SK-N-SH (cell line): ENCODE results near the gene C3. TPM values are rescaled to one million over a fixed set of nuclear protein-coding genes. Genes with fewer than 3 reads are reported as not detected.
A peak's percentile ranks its signal among the peaks of the same experiment; 100 is the strongest.
"Not testable (repeated sequence)": the region's sequence is repeated elsewhere in the genome, so short reads cannot be mapped to it uniquely, and the experiment has no call there.

Experiments
- CTCF ChIA-PET: fragments of 300-600, 350-600 bp; formaldehyde crosslinking; extraction: SDS; loops from one replicate; lab custom pipeline; 2021; lab: Yijun Ruan, JAX
- POLR2A ChIA-PET: fragments of 350-600 bp; sonication (Branson Sonifier 250); formaldehyde crosslinking; extraction: SDS; loops from one replicate; lab custom pipeline; 2020; ENCODE audit warnings: antibody characterized with exemption, inconsistent platforms; lab: Yijun Ruan, JAX
- DNase-seq: peaks from one replicate; pipeline ENCODE4 v3.0.0; 2012
- H2AFZ ChIP-seq: fragments of 200-600 bp; sonication (generic); 2 replicates; pipeline ENCODE4 v1.8.1; 2016; ENCODE audit warnings: antibody characterized with exemption, mild to moderate bottlenecking, low read depth
- H3F3A ChIP-seq: fragments of 200-600 bp; sonication (generic); replicated peaks from 2 replicates; pipeline ENCODE3; 2016; ENCODE audit warnings: antibody characterized with exemption, mild to moderate bottlenecking; ENCODE audit not compliant: insufficient read depth
- H3K27ac ChIP-seq, 2 experiments: fragments of 200-500 bp in 1 of 2; fragments of 200-600 bp in 1 of 2; sonication (Bioruptor generic) in 1 of 2; sonication (generic), shearing (Covaris generic) in 1 of 2; 2 replicates each; pipeline versions ENCODE4 v1.5.1 to v1.6.1; 2014 to 2016; ENCODE audit warnings: low read depth in 2 of 2, inconsistent platforms in 1 of 2, low read length in 1 of 2, mild to moderate bottlenecking in 1 of 2, mixed read lengths in 1 of 2
- H3K27me3 ChIP-seq: fragments of 200-600 bp; sonication (generic), shearing (Covaris generic); 2 replicates; pipeline ENCODE4 v1.6.1; 2016; ENCODE audit warnings: mixed run types; ENCODE audit not compliant: insufficient read depth
- H3K36me3 ChIP-seq, 2 experiments: fragments of 200-500 bp in 1 of 2; fragments of 200-600 bp in 1 of 2; sonication (Bioruptor generic) in 1 of 2; sonication (generic) in 1 of 2; replicated peaks in 1 of 2; 2 replicates each; pipeline versions ENCODE3 to v1.5.1; 2014 to 2016; ENCODE audit warnings: low read length in 1 of 2, mild to moderate bottlenecking in 1 of 2; ENCODE audit not compliant: insufficient read depth in 2 of 2, control insufficient read depth in 1 of 2
- H3K4me1 ChIP-seq, 2 experiments: fragments of 200-500 bp in 1 of 2; fragments of 200-600 bp in 1 of 2; sonication (Bioruptor generic) in 1 of 2; sonication (generic), shearing (Covaris generic) in 1 of 2; 2 replicates each; pipeline versions ENCODE4 v1.5.1 to v1.6.1; 2014 to 2016; ENCODE audit warnings: low read depth in 1 of 2, low read length in 1 of 2, mixed run types in 1 of 2; ENCODE audit not compliant: insufficient read depth in 2 of 2, control insufficient read depth in 1 of 2
- H3K4me2 ChIP-seq: fragments of 200-600 bp; sonication (generic), shearing (Covaris generic); 2 replicates; pipeline ENCODE4 v1.6.1; 2017; ENCODE audit warnings: mixed run types
- H3K4me3 ChIP-seq, 2 experiments: fragments of 200-500 bp in 1 of 2; fragments of 200-600 bp in 1 of 2; sonication (Bioruptor generic) in 1 of 2; sonication (generic), shearing (Covaris generic) in 1 of 2; 2 replicates each; pipeline versions ENCODE4 v1.5.1 to v1.8.1; 2014 to 2016; ENCODE audit warnings: low read depth in 2 of 2, inconsistent platforms in 1 of 2, low read length in 1 of 2, mild to moderate bottlenecking in 1 of 2, mixed read lengths in 1 of 2, moderate library complexity in 1 of 2
- H3K79me2 ChIP-seq: fragments of 200-600 bp; sonication (generic); 2 replicates; pipeline ENCODE4 v1.8.1; 2017; ENCODE audit warnings: mild to moderate bottlenecking; ENCODE audit not compliant: insufficient read depth
- H3K9ac ChIP-seq: fragments of 200-600 bp; sonication (generic); 2 replicates; pipeline ENCODE4 v1.6.1; 2017; ENCODE audit warnings: mixed run types
- H3K9me2 ChIP-seq: fragments of 200-600 bp; sonication (generic); 2 replicates; pipeline ENCODE4 v1.6.1; 2017; ENCODE audit warnings: mixed run types
- H3K9me3 ChIP-seq: fragments of 200-600 bp; sonication (generic); 2 replicates; pipeline ENCODE4 v1.6.1; 2017; ENCODE audit warnings: mixed run types, mild to moderate bottlenecking, moderate library complexity
- H4K20me1 ChIP-seq: fragments of 200-600 bp; sonication (generic); 2 replicates; pipeline ENCODE4 v1.6.1; 2017; ENCODE audit warnings: mild to moderate bottlenecking, mixed run types; ENCODE audit not compliant: insufficient read depth
- ELF1 ChIP-seq: IDR thresholded peaks from 2 replicates; pipeline ENCODE4 v1.4.0; 2012
- EZH2phosphoT487 ChIP-seq: fragments of 200-600 bp; sonication (generic); IDR thresholded peaks from 2 replicates; pipeline ENCODE4 v1.6.1; 2017; ENCODE audit warnings: low read depth, mixed run types, mild to moderate bottlenecking, antibody characterized with exemption, moderate library complexity, borderline replicate concordance
- FOSL2 ChIP-seq: IDR thresholded peaks from 2 replicates; pipeline ENCODE4 v1.4.0; 2012; ENCODE audit warnings: low read depth, mild to moderate bottlenecking, moderate library complexity, borderline replicate concordance
- GABPA ChIP-seq: IDR thresholded peaks from 2 replicates; pipeline ENCODE4 v1.4.0; 2012; ENCODE audit warnings: low read depth, mild to moderate bottlenecking
- GATA2 ChIP-seq: sonication (generic); formaldehyde crosslinking; IDR thresholded peaks from 2 replicates; pipeline ENCODE4 v1.5.0; 2020; ENCODE audit warnings: mild to moderate bottlenecking, missing genetic modification reagents
- JUND ChIP-seq: IDR thresholded peaks from 2 replicates; pipeline ENCODE4 v1.4.0; 2012
- NFIC ChIP-seq: IDR thresholded peaks from 2 replicates; pipeline ENCODE4 v1.4.0; 2012; ENCODE audit warnings: borderline replicate concordance
- RCOR1 ChIP-seq: fragments of 150-350 bp; IDR thresholded peaks from 2 replicates; pipeline ENCODE4 v1.6.1; 2017; ENCODE audit warnings: antibody characterized with exemption, low read length
- RFX5 ChIP-seq: IDR thresholded peaks from 2 replicates; pipeline ENCODE4 v1.6.1; 2012; ENCODE audit warnings: mild to moderate bottlenecking, improper control_type of control experiment, low read length
- TAF1 ChIP-seq: IDR thresholded peaks from 2 replicates; pipeline ENCODE4 v1.6.1; 2012; ENCODE audit warnings: low read depth, mild to moderate bottlenecking, low read length, moderate library complexity, borderline replicate concordance
- TEAD4 ChIP-seq: IDR thresholded peaks from 2 replicates; pipeline ENCODE4 v1.4.0; 2012; ENCODE audit warnings: mild to moderate bottlenecking, borderline replicate concordance; ENCODE audit not compliant: insufficient read depth
- WGBS: methylation state at CpG from one replicate; pipeline ENCODE4 v1.1.6; 2017; ENCODE audit warnings: low lambda C conversion rate; 5-methylcytosine and 5-hydroxymethylcytosine counted together
- polyA plus RNA-seq, 3 experiments: library from polyadenylated mRNA; depleted of rRNA; stranded (reverse); fragments of >200 nt; gene quantifications; 2 replicates each; pipeline ENCODE4 v1.2.3, GENCODE V29; 2012

The C3 gene
- polyA plus RNA-seq, 1 of the 3 experiments (the other 2 are of a cell fraction), result 0.67 TPM

GRCh38 chr19:6766357-6767080, 46.1 kb upstream of the C3 start:
- Histone ChIP-seq H3F3A (peaks cover 14% of the 10 kb centered on the region), H3K4me3 (peak overlapping the region in 1 of 2 experiments; percentile 38; a peak in 1 of 4 replicates), H3K27ac (no peak overlapping the region)
- POLR2A ChIA-PET, result no interaction called here
- no peak for TF ChIP-seq RCOR1
- no peak for TF ChIP-seq GATA2
- no peak for TF ChIP-seq TAF1
- no peak for TF ChIP-seq JUND
- no peak for TF ChIP-seq ELF1
- no peak for TF ChIP-seq FOSL2
- TF ChIP-seq EZH2phosphoT487, result no peak
- TF ChIP-seq TEAD4, result no peak
- no peak for TF ChIP-seq RFX5
- TF ChIP-seq, all 33 proteins: peak for 0
- 14% methylated on average over 16 of the region's 16 CpGs for WGBS
- H2AFZ ChIP-seq, result peak overlapping the region; percentile 78; the same call in 1 of the 2 replicates
- no peaks in the 10 kb centered on the region for H3K9me3 ChIP-seq
- DNase-seq, result no peak
- no peaks in the 10 kb centered on the region for H3K79me2 ChIP-seq
- H3K36me3 ChIP-seq, result no peaks in the 10 kb centered on the region
- H3K4me2 ChIP-seq, result peak overlapping the region; percentile 83
- H3K9ac ChIP-seq, result no peak overlapping the region
- H3K9me2 ChIP-seq, result no peaks in the 10 kb centered on the region
- H3K4me1 ChIP-seq, result no peaks in the 10 kb centered on the region; a peak in 2 of 4 replicates
- peaks cover 11% of the 10 kb centered on the region; the same call in 1 of the 2 replicates for H3K27me3 ChIP-seq
- CTCF ChIA-PET, result no interaction called here
- H4K20me1 ChIP-seq, result no peaks in the 10 kb centered on the region

DNA sequence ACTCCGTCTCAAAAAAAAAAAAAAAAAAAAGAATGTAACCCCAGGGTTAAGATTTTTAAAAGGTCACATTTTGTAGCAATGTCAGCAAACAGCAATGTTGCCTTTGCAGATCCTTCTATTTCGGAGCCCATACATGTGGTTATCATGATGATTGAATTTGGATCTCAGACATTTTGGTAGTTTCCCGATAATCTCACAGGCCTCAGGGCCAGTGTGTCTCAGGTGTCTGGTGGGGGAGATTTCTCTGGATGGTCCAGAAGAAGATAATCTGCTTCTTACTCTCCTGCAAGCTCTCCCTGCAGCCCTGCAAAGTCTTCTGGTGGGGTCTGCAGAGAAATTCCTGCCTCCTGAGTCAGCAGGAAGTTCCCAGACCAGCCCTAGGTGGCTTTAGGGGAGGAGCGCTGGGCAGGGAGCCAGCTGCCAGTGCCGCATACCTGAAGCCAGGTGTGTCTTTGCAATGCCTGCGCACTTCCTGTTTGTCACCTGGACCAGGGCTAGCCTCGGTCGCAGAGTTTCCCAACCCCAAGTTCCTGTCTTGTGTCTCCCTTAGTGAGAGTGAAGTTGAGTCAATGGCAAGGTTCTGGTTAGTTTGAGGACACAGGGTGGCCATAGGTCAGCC, 45.4 kb upstream of the C3 start:
- H3K9me3 ChIP-seq, result no peaks in the 10 kb centered on the region
- H3K4me1 ChIP-seq, result no peaks in the 10 kb centered on the region; a peak in 2 of 4 replicates
- DNase-seq, result no peak
- H3K9me2 ChIP-seq, result no peaks in the 10 kb centered on the region
- peak; percentile 23 for TF ChIP-seq NFIC
- TF ChIP-seq TEAD4, result 0 out of 2 replicates have a peak, but pooled peaks have one; percentile 34
- TF ChIP-seq GABPA, result no peak
- CTCF ChIA-PET, result no interaction called here
- no peak overlapping the region for H3K9ac ChIP-seq
- H3K79me2 ChIP-seq, result no peaks in the 10 kb centered on the region
- H3K27ac ChIP-seq, result no peak overlapping the region
- no peak overlapping the region for H2AFZ ChIP-seq
- WGBS, result 22% methylated on average over 6 of the region's 8 CpGs
- POLR2A ChIA-PET, result no interaction called here
- H3K4me2 ChIP-seq, result no peak overlapping the region
- H4K20me1 ChIP-seq, result no peaks in the 10 kb centered on the region
- no peaks in the 10 kb centered on the region for H3K36me3 ChIP-seq
- H3K27me3 ChIP-seq, result peaks cover 11% of the 10 kb centered on the region; the same call in 1 of the 2 replicates
- no peak overlapping the region for H3K4me3 ChIP-seq
- H3F3A ChIP-seq, result peaks cover 14% of the 10 kb centered on the region

GRCh38 chr19:6762253-6762797, 41.9 kb upstream of the C3 start:
- H3K79me2 ChIP-seq, POLR2A ChIA-PET: not testable (repeated sequence)
- WGBS, result 13% methylated on average over 6 of the region's 8 CpGs

More at GRCh38 chr19:6762253-6762797, 41.9 kb upstream of the C3 start:
- H3K36me3 ChIP-seq, H3K9me3 ChIP-seq, CTCF ChIA-PET, H3K4me3 ChIP-seq, H4K20me1 ChIP-seq, H3K9me2 ChIP-seq, H3K4me1 ChIP-seq, H3K27ac ChIP-seq, H2AFZ ChIP-seq, H3K9ac ChIP-seq, H3K4me2 ChIP-seq, DNase-seq, H3F3A ChIP-seq: not testable (repeated sequence)
- H3K27me3 ChIP-seq, result peaks cover 11% of the 10 kb centered on the region; the same call in 1 of the 2 replicates
